SK-N-SH (cell line): ENCODE measurements around the gene GPR32. TPM values are rescaled to one million over a fixed set of nuclear protein-coding genes. Genes with fewer than 3 reads are reported as not detected.
A peak's percentile ranks its signal among the peaks of the same experiment; 100 is the strongest.

Experiments used
- CTCF ChIA-PET: fragments of 300-600, 350-600 bp; formaldehyde crosslinking; extraction: SDS; loops from one replicate; lab custom pipeline; 2021; lab: Yijun Ruan, JAX
- POLR2A ChIA-PET: fragments of 350-600 bp; sonication (Branson Sonifier 250); formaldehyde crosslinking; extraction: SDS; loops from one replicate; lab custom pipeline; 2020; ENCODE audit warnings: antibody characterized with exemption, inconsistent platforms; lab: Yijun Ruan, JAX
- DNase-seq: peaks from one replicate; pipeline ENCODE4 v3.0.0; 2012
- H2AFZ ChIP-seq: fragments of 200-600 bp; sonication (generic); 2 replicates; pipeline ENCODE4 v1.8.1; 2016; ENCODE audit warnings: antibody characterized with exemption, mild to moderate bottlenecking, low read depth
- H3F3A ChIP-seq: fragments of 200-600 bp; sonication (generic); replicated peaks from 2 replicates; pipeline ENCODE3; 2016; ENCODE audit warnings: antibody characterized with exemption, mild to moderate bottlenecking; ENCODE audit not compliant: insufficient read depth
- H3K27ac ChIP-seq, 2 experiments: fragments of 200-500 bp in 1 of 2; fragments of 200-600 bp in 1 of 2; sonication (Bioruptor generic) in 1 of 2; sonication (generic), shearing (Covaris generic) in 1 of 2; 2 replicates each; pipeline versions ENCODE4 v1.5.1 to v1.6.1; 2014 to 2016; ENCODE audit warnings: low read depth in 2 of 2, inconsistent platforms in 1 of 2, low read length in 1 of 2, mild to moderate bottlenecking in 1 of 2, mixed read lengths in 1 of 2
- H3K27me3 ChIP-seq: fragments of 200-600 bp; sonication (generic), shearing (Covaris generic); 2 replicates; pipeline ENCODE4 v1.6.1; 2016; ENCODE audit warnings: mixed run types; ENCODE audit not compliant: insufficient read depth
- H3K36me3 ChIP-seq, 2 experiments: fragments of 200-500 bp in 1 of 2; fragments of 200-600 bp in 1 of 2; sonication (Bioruptor generic) in 1 of 2; sonication (generic) in 1 of 2; replicated peaks in 1 of 2; 2 replicates each; pipeline versions ENCODE3 to v1.5.1; 2014 to 2016; ENCODE audit warnings: low read length in 1 of 2, mild to moderate bottlenecking in 1 of 2; ENCODE audit not compliant: insufficient read depth in 2 of 2, control insufficient read depth in 1 of 2
- H3K4me1 ChIP-seq, 2 experiments: fragments of 200-500 bp in 1 of 2; fragments of 200-600 bp in 1 of 2; sonication (Bioruptor generic) in 1 of 2; sonication (generic), shearing (Covaris generic) in 1 of 2; 2 replicates each; pipeline versions ENCODE4 v1.5.1 to v1.6.1; 2014 to 2016; ENCODE audit warnings: low read depth in 1 of 2, low read length in 1 of 2, mixed run types in 1 of 2; ENCODE audit not compliant: insufficient read depth in 2 of 2, control insufficient read depth in 1 of 2
- H3K4me2 ChIP-seq: fragments of 200-600 bp; sonication (generic), shearing (Covaris generic); 2 replicates; pipeline ENCODE4 v1.6.1; 2017; ENCODE audit warnings: mixed run types
- H3K4me3 ChIP-seq, 2 experiments: fragments of 200-500 bp in 1 of 2; fragments of 200-600 bp in 1 of 2; sonication (Bioruptor generic) in 1 of 2; sonication (generic), shearing (Covaris generic) in 1 of 2; 2 replicates each; pipeline versions ENCODE4 v1.5.1 to v1.8.1; 2014 to 2016; ENCODE audit warnings: low read depth in 2 of 2, inconsistent platforms in 1 of 2, low read length in 1 of 2, mild to moderate bottlenecking in 1 of 2, mixed read lengths in 1 of 2, moderate library complexity in 1 of 2
- H3K79me2 ChIP-seq: fragments of 200-600 bp; sonication (generic); 2 replicates; pipeline ENCODE4 v1.8.1; 2017; ENCODE audit warnings: mild to moderate bottlenecking; ENCODE audit not compliant: insufficient read depth
- H3K9ac ChIP-seq: fragments of 200-600 bp; sonication (generic); 2 replicates; pipeline ENCODE4 v1.6.1; 2017; ENCODE audit warnings: mixed run types
- H3K9me2 ChIP-seq: fragments of 200-600 bp; sonication (generic); 2 replicates; pipeline ENCODE4 v1.6.1; 2017; ENCODE audit warnings: mixed run types
- H3K9me3 ChIP-seq: fragments of 200-600 bp; sonication (generic); 2 replicates; pipeline ENCODE4 v1.6.1; 2017; ENCODE audit warnings: mixed run types, mild to moderate bottlenecking, moderate library complexity
- H4K20me1 ChIP-seq: fragments of 200-600 bp; sonication (generic); 2 replicates; pipeline ENCODE4 v1.6.1; 2017; ENCODE audit warnings: mild to moderate bottlenecking, mixed run types; ENCODE audit not compliant: insufficient read depth
- CHD2 ChIP-seq: fragments of 150-350 bp; IDR thresholded peaks from 2 replicates; pipeline ENCODE4 v1.6.1; 2018; ENCODE audit warnings: low read length; ENCODE audit not compliant: partially characterized antibody
- ELF1 ChIP-seq: IDR thresholded peaks from 2 replicates; pipeline ENCODE4 v1.4.0; 2012
- FOSL2 ChIP-seq: IDR thresholded peaks from 2 replicates; pipeline ENCODE4 v1.4.0; 2012; ENCODE audit warnings: low read depth, mild to moderate bottlenecking, moderate library complexity, borderline replicate concordance
- FOXJ3 ChIP-seq: sonication (generic); formaldehyde crosslinking; IDR thresholded peaks from 2 replicates; pipeline ENCODE4 v1.5.1; 2020; ENCODE audit warnings: mild to moderate bottlenecking, missing genetic modification reagents
- FOXM1 ChIP-seq: IDR thresholded peaks from 2 replicates; pipeline ENCODE4 v1.4.0; 2012; ENCODE audit warnings: low read depth, mild to moderate bottlenecking
- NRF1 ChIP-seq: IDR thresholded peaks from 2 replicates; pipeline ENCODE4 v1.6.1; 2012; ENCODE audit warnings: low read depth, mild to moderate bottlenecking, low read length
- RCOR1 ChIP-seq: fragments of 150-350 bp; IDR thresholded peaks from 2 replicates; pipeline ENCODE4 v1.6.1; 2017; ENCODE audit warnings: antibody characterized with exemption, low read length
- RFX5 ChIP-seq: IDR thresholded peaks from 2 replicates; pipeline ENCODE4 v1.6.1; 2012; ENCODE audit warnings: mild to moderate bottlenecking, improper control_type of control experiment, low read length
- RXRA ChIP-seq: IDR thresholded peaks from 2 replicates; pipeline ENCODE4 v1.4.0; 2012; ENCODE audit warnings: low read depth, mild to moderate bottlenecking, borderline replicate concordance
- SIN3A ChIP-seq: IDR thresholded peaks from 2 replicates; pipeline ENCODE4 v1.6.1; 2012; ENCODE audit warnings: low read depth, mild to moderate bottlenecking, low read length, moderate library complexity, borderline replicate concordance
- TAF1 ChIP-seq: IDR thresholded peaks from 2 replicates; pipeline ENCODE4 v1.6.1; 2012; ENCODE audit warnings: low read depth, mild to moderate bottlenecking, low read length, moderate library complexity, borderline replicate concordance
- TCF12 ChIP-seq: IDR thresholded peaks from 2 replicates; pipeline ENCODE4 v1.4.0; 2012
- YY1 ChIP-seq: IDR thresholded peaks from 2 replicates; pipeline ENCODE4 v1.4.0; 2012; ENCODE audit warnings: low read depth, mild to moderate bottlenecking
- WGBS: methylation state at CpG from one replicate; pipeline ENCODE4 v1.1.6; 2017; ENCODE audit warnings: low lambda C conversion rate; 5-methylcytosine and 5-hydroxymethylcytosine counted together
- polyA plus RNA-seq, 3 experiments: library from polyadenylated mRNA; depleted of rRNA; stranded (reverse); fragments of >200 nt; gene quantifications; 2 replicates each; pipeline ENCODE4 v1.2.3, GENCODE V29; 2012
- TF ChIP-seq, protein P1 (sequence below): IDR thresholded peaks from 2 replicates; pipeline ENCODE4 v1.6.1; 2012; ENCODE audit warnings: mild to moderate bottlenecking, low read depth, low read length, moderate library complexity
- TF ChIP-seq, protein P2 (sequence below): fragments of 150-350 bp; IDR thresholded peaks from 2 replicates; pipeline ENCODE4 v1.6.1; 2016; ENCODE audit warnings: mild to moderate bottlenecking, low read depth, low read length
- TF ChIP-seq, protein P3 (sequence below): IDR thresholded peaks from 2 replicates; pipeline ENCODE4 v1.4.0; 2012; ENCODE audit warnings: low read depth
- TF ChIP-seq, protein P4 (sequence below): IDR thresholded peaks from 2 replicates; pipeline ENCODE4; 2012
- TF ChIP-seq, protein P5 (sequence below): fragments of 200-600 bp; sonication (generic); IDR thresholded peaks from 2 replicates; pipeline ENCODE4 v1.6.1; 2017; ENCODE audit warnings: antibody characterized with exemption, mild to moderate bottlenecking, moderate library complexity
- TF ChIP-seq, protein P6 (sequence below): IDR thresholded peaks from 2 replicates; pipeline ENCODE4 v1.4.0; 2012; ENCODE audit warnings: low read depth, borderline replicate concordance

The GPR32 gene
- polyA plus RNA-seq, 1 of the 3 experiments (the other 2 are of a cell fraction), result not detected

DNA sequence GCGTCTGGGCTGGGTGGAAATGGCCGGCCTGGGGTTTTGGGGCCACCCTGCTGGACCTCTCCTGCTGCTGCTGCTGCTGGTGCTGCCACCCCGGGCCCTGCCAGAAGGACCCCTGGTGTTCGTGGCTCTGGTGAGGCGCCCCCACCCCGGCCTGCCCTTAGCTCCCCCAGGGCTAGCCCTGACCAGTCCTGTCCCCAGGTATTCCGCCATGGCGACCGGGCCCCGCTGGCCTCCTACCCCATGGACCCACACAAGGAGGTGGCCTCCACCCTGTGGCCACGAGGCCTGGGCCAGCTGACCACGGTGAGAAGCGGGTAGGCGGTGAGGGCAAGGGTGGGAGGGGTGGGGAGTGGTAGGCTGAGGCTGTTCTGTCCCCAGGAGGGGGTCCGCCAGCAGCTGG is 20.1 kb downstream of the GPR32 start, which contains the start of gene ACP4:
TSS of gene ACP4 (plus strand) at position 20 of the 400 bp plus-strand sequence. CDS start at position 20, 0 bp downstream.
- Histone ChIP-seq H3F3A (peaks cover 4% of the 10 kb centered on the region), H4K20me1 (peaks cover under 1% of the 10 kb centered on the region; the same call in 1 of the 2 replicates), H3K4me1 (no peaks in the 10 kb centered on the region; a peak in 1 of 4 replicates), H3K36me3 (no peaks in the 10 kb centered on the region), H3K9me2 (no peaks in the 10 kb centered on the region), H3K27ac (no peak within 1 kb of the TSS), H3K4me2 (no peak within 1 kb of the TSS), H3K9ac (no peak within 1 kb of the TSS), H2AFZ (no peak within 1 kb of the TSS), H3K27me3 (no peaks in the 10 kb centered on the region), H3K79me2 (no peaks in the 10 kb centered on the region), H3K9me3 (no peaks in the 10 kb centered on the region), H3K4me3 (no peak within 1 kb of the TSS)
- WGBS, result 95% methylated on average over 11 of the region's 15 CpGs
- peak; percentile 58 for DNase-seq
- CTCF ChIA-PET, result interaction anchor here (1.0 to 1.6 kb wide), 3 partner anchors 8 to 290 kb away, joined by 3 to 4 read pairs (median 4); no protein-coding TSS in a partner anchor
- POLR2A ChIA-PET, result no interaction called here
- TF ChIP-seq, protein P1, sequence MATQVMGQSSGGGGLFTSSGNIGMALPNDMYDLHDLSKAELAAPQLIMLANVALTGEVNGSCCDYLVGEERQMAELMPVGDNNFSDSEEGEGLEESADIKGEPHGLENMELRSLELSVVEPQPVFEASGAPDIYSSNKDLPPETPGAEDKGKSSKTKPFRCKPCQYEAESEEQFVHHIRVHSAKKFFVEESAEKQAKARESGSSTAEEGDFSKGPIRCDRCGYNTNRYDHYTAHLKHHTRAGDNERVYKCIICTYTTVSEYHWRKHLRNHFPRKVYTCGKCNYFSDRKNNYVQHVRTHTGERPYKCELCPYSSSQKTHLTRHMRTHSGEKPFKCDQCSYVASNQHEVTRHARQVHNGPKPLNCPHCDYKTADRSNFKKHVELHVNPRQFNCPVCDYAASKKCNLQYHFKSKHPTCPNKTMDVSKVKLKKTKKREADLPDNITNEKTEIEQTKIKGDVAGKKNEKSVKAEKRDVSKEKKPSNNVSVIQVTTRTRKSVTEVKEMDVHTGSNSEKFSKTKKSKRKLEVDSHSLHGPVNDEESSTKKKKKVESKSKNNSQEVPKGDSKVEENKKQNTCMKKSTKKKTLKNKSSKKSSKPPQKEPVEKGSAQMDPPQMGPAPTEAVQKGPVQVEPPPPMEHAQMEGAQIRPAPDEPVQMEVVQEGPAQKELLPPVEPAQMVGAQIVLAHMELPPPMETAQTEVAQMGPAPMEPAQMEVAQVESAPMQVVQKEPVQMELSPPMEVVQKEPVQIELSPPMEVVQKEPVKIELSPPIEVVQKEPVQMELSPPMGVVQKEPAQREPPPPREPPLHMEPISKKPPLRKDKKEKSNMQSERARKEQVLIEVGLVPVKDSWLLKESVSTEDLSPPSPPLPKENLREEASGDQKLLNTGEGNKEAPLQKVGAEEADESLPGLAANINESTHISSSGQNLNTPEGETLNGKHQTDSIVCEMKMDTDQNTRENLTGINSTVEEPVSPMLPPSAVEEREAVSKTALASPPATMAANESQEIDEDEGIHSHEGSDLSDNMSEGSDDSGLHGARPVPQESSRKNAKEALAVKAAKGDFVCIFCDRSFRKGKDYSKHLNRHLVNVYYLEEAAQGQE, result no peak
- TF ChIP-seq ELF1 (no peak), NRF1 (no peak), YY1 (no peak), TCF12 (no peak), RXRA (no peak), TAF1 (no peak), FOSL2 (no peak), CHD2 (no peak), RCOR1 (no peak), SIN3A (no peak), RFX5 (no peak), FOXJ3 (CRISPR knock-in tag) (no peak), FOXM1 (no peak)
- TF ChIP-seq, protein P2, sequence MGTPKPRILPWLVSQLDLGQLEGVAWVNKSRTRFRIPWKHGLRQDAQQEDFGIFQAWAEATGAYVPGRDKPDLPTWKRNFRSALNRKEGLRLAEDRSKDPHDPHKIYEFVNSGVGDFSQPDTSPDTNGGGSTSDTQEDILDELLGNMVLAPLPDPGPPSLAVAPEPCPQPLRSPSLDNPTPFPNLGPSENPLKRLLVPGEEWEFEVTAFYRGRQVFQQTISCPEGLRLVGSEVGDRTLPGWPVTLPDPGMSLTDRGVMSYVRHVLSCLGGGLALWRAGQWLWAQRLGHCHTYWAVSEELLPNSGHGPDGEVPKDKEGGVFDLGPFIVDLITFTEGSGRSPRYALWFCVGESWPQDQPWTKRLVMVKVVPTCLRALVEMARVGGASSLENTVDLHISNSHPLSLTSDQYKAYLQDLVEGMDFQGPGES, result no peak
- TF ChIP-seq, protein P3, sequence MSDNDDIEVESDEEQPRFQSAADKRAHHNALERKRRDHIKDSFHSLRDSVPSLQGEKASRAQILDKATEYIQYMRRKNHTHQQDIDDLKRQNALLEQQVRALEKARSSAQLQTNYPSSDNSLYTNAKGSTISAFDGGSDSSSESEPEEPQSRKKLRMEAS, result no peak
- TF ChIP-seq, protein P4, sequence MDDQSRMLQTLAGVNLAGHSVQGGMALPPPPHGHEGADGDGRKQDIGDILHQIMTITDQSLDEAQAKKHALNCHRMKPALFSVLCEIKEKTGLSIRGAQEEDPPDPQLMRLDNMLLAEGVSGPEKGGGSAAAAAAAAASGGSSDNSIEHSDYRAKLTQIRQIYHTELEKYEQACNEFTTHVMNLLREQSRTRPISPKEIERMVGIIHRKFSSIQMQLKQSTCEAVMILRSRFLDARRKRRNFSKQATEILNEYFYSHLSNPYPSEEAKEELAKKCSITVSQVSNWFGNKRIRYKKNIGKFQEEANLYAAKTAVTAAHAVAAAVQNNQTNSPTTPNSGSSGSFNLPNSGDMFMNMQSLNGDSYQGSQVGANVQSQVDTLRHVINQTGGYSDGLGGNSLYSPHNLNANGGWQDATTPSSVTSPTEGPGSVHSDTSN, result no peak
- TF ChIP-seq, protein P5, sequence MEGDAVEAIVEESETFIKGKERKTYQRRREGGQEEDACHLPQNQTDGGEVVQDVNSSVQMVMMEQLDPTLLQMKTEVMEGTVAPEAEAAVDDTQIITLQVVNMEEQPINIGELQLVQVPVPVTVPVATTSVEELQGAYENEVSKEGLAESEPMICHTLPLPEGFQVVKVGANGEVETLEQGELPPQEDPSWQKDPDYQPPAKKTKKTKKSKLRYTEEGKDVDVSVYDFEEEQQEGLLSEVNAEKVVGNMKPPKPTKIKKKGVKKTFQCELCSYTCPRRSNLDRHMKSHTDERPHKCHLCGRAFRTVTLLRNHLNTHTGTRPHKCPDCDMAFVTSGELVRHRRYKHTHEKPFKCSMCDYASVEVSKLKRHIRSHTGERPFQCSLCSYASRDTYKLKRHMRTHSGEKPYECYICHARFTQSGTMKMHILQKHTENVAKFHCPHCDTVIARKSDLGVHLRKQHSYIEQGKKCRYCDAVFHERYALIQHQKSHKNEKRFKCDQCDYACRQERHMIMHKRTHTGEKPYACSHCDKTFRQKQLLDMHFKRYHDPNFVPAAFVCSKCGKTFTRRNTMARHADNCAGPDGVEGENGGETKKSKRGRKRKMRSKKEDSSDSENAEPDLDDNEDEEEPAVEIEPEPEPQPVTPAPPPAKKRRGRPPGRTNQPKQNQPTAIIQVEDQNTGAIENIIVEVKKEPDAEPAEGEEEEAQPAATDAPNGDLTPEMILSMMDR, result no peak
- TF ChIP-seq, protein P6, sequence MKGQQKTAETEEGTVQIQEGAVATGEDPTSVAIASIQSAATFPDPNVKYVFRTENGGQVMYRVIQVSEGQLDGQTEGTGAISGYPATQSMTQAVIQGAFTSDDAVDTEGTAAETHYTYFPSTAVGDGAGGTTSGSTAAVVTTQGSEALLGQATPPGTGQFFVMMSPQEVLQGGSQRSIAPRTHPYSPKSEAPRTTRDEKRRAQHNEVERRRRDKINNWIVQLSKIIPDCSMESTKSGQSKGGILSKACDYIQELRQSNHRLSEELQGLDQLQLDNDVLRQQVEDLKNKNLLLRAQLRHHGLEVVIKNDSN, result no peak
